Lung (tissue), 12 donors: Measurements from ENCODE around the gene ZC3H18. TPM values are rescaled to one million over a fixed set of nuclear protein-coding genes. Genes with fewer than 3 reads are reported as not detected.

Source experiments
- ATAC-seq: fragments of 200-7000 bp; cut with Tn5 transposase; one replicate; pipeline ENCODE4 v1.9.1; 2020; ENCODE audit warnings: moderate number of reproducible peaks; ENCODE audit not compliant: insufficient read depth, low FRiP score
- DNase-seq, 3 donors: peaks; one replicate each; pipeline ENCODE4 v3.0.0-alpha.2; 2013 to 2017
- H3K27ac ChIP-seq, 2 donors: one replicate each; pipeline ENCODE4 v1.5.1; 2013; ENCODE audit warnings: mild to moderate bottlenecking in 2 of 2, moderate library complexity in 2 of 2, control low read depth in 1 of 2, inconsistent platforms in 1 of 2, low read depth in 1 of 2, low read length in 1 of 2
- H3K27me3 ChIP-seq, 3 donors: one replicate each; pipeline ENCODE4 v1.5.1; 2013; ENCODE audit warnings: low read length in 2 of 3; ENCODE audit not compliant: control insufficient read depth in 3 of 3, insufficient read depth in 3 of 3
- H3K36me3 ChIP-seq, 4 donors: one replicate each; pipeline ENCODE4 v1.5.1; 2013; ENCODE audit warnings: low read length in 4 of 4, mild to moderate bottlenecking in 1 of 4, moderate library complexity in 1 of 4; ENCODE audit not compliant: control insufficient read depth in 4 of 4, insufficient read depth in 4 of 4
- H3K4me1 ChIP-seq, 5 donors: one replicate each; pipeline ENCODE4 v1.5.1; 2013; ENCODE audit warnings: low read length in 5 of 5, mild to moderate bottlenecking in 2 of 5, moderate library complexity in 1 of 5; ENCODE audit not compliant: control insufficient read depth in 5 of 5, insufficient read depth in 5 of 5
- H3K4me3 ChIP-seq: one replicate; pipeline ENCODE4 v1.5.1; 2013; ENCODE audit warnings: mild to moderate bottlenecking, control low read depth, moderate library complexity
- H3K9ac ChIP-seq, 2 donors: one replicate each; pipeline ENCODE4 v1.5.1; 2013; ENCODE audit warnings: low read length in 2 of 2, control low read depth in 1 of 2; ENCODE audit not compliant: insufficient read depth in 1 of 2
- H3K9me3 ChIP-seq, 4 donors: one replicate each; pipeline ENCODE4 v1.5.1; 2013; ENCODE audit warnings: low read length in 3 of 4, mild to moderate bottlenecking in 1 of 4, moderate library complexity in 1 of 4; ENCODE audit not compliant: control insufficient read depth in 4 of 4, insufficient read depth in 3 of 4
- CTCF ChIP-seq: IDR thresholded peaks from 2 replicates; pipeline ENCODE4 v1.5.1; 2012; ENCODE audit warnings: mild to moderate bottlenecking; ENCODE audit errors: control extremely low read depth, extremely low read depth
- WGBS, 2 donors: extraction: QIAGEN DNeasy Blood & Tissue Kit; methylation state at CpG; one replicate each; pipeline ENCODE4 v1.1.7; 2013; 5-methylcytosine and 5-hydroxymethylcytosine counted together
- polyA plus RNA-seq, 2 donors: library from polyadenylated mRNA; stranded (reverse); fragments of 200-250 nt; gene quantifications; one replicate each; pipeline ENCODE4 v1.2.1, GENCODE V29; 2013
- total RNA-seq, 2 donors: library from RNA; depleted of rRNA in 1 of 2; stranded (reverse); fragments of >200 nt in 1 of 2; gene quantifications; one replicate each; pipeline ENCODE4 v1.2.1, GENCODE V29; 2014 to 2021
- donor health status: control.
- donor health status: control.
- donor health status: Bipolar disorder and iron deficiency.
- donor health status: healthy.
- donor health status: DM: yes; HTN: yes; CAD: no.

Gene ZC3H18
- total and polyA plus RNA-seq, 4 donors = 21.2 to 44.0 (median 28.6) TPM

DNA sequence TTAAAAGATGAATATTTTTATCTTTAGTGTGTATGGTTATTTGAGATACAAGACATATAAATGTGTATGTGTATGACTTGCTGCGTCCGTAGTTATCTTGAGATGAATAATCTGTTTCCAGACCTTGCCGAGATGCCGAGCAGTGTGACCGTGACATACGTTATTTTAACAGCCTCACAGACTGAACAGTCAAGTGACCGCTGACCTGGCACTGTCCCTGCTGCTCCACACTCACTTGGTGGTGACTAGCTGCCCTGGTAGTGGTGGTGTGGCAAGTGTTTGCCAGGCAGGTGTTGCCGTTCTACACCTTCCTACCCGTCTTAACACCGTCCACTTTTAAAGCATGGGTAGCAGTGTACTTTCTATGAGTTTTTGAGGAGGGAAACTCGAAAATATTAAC, 5.0 kb downstream of the ZC3H18 start:
- no peak for TF ChIP-seq CTCF
- no peak overlapping the region for H3K27ac ChIP-seq
- no peak overlapping the region for H3K4me3 ChIP-seq
- 94 to 95% methylated on average over 11 of the region's 11 CpGs for WGBS, 2 donors
- H3K27me3 ChIP-seq = no peaks in the 10 kb centered on the region
- H3K36me3 ChIP-seq = peaks cover 6 to 41% (median 19%) of the 10 kb centered on the region in 4 donors
- no peaks in the 10 kb centered on the region for H3K9me3 ChIP-seq
- DNase-seq (no peak), ATAC-seq (no peak)
- no peak overlapping the region for H3K9ac ChIP-seq
- H3K4me1 ChIP-seq = peaks cover 3 to 11% (median 7%) of the 10 kb centered on the region in 5 donors

DNA sequence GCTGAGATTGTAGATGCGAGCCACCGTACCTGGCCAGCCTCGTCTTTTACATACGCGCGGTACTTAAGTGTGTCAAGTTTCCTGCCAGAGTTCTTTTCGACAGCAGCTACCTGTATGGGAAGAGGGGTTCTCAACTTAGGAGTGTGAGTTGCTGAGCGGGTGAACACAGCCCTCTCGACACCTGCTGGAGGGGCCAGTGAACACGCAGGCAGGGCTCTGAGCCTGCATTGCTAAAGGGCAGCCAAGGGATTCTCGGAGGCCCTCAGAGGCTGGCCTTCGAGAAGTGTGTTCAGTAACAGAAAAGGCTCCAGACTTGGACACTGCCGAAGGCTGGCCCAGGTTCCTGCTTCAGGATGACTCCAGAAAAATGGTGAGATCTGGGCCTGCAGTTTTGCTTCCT, 6.1 kb downstream of the ZC3H18 start:
- WGBS, 2 donors = 80 to 97% methylated on average over 13 of the region's 13 CpGs
- Histone ChIP-seq H3K4me1 (peaks cover under 1 to 7% (median 4%) of the 10 kb centered on the region in 5 donors), H3K27ac (peak overlapping the region in 1 of 2 donors; percentile 8), H3K4me3 (no peak overlapping the region), H3K27me3 (no peaks in the 10 kb centered on the region), H3K9ac (no peak overlapping the region), H3K9me3 (no peaks in the 10 kb centered on the region), H3K36me3 (peaks cover 6 to 48% (median 19%) of the 10 kb centered on the region in 4 donors)
- peak; percentile 3 for ATAC-seq
- TF ChIP-seq CTCF = no peak
- DNase-seq = no peak

DNA sequence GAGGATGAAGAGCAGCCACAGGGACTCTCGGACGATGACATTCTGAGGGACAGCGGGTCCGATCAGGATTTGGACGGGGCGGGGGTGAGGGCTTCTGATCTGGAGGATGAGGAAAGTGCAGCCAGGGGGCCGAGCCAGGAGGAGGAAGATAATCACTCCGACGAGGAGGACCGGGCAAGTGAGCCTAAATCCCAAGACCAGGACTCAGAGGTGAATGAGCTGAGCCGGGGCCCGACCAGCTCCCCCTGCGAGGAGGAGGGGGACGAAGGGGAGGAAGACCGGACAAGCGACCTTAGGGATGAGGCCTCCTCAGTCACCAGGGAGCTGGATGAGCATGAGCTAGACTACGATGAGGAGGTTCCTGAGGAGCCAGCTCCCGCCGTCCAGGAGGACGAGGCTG, 7.0 kb downstream of the ZC3H18 start:
- ATAC-seq = no peak
- no peak for DNase-seq
- WGBS, 2 donors = 94 to 98% methylated on average over 20 of the region's 20 CpGs
- H3K36me3 ChIP-seq = peaks cover 10 to 54% (median 20%) of the 10 kb centered on the region in 4 donors
- H3K27me3 ChIP-seq = no peaks in the 10 kb centered on the region
- no peak overlapping the region for H3K9ac ChIP-seq
- H3K4me1 ChIP-seq = no peaks in the 10 kb centered on the region
- H3K9me3 ChIP-seq = no peaks in the 10 kb centered on the region
- no peak overlapping the region for H3K27ac ChIP-seq
- TF ChIP-seq CTCF = no peak
- H3K4me3 ChIP-seq = no peak overlapping the region
